ENCODE results near the gene NDEL1.

The NDEL1 gene

GRCh38 chr17:8506145-8506544 is 70.5 kb downstream of the NDEL1 start:
- H3K9me3 ChIP-seq (ENCODE audit: control insufficient read depth in 2 of 2, low read length in 2 of 2) = no peaks in the 10 kb centered on the region
- no peak overlapping the region for H3K9ac ChIP-seq (ENCODE audit: low read depth in 1 of 2, low read length in 2 of 2)
- no peaks in the 10 kb centered on the region for H3K4me1 ChIP-seq (ENCODE audit: control insufficient read depth in 2 of 2, insufficient read depth in 2 of 2, low read length in 2 of 2)
- H3K4me3 ChIP-seq (ENCODE audit: low read length in 2 of 2) = no peak overlapping the region
- H3K27ac ChIP-seq (ENCODE audit: low read depth in 2 of 2, low read length in 2 of 2) = no peak overlapping the region
- no peaks in the 10 kb centered on the region for H3K27me3 ChIP-seq (ENCODE audit: control insufficient read depth in 2 of 2, insufficient read depth in 2 of 2, low read length in 2 of 2)
- H3K36me3 ChIP-seq (ENCODE audit: control insufficient read depth in 2 of 2, insufficient read depth in 2 of 2, low read length in 2 of 2) = no peaks in the 10 kb centered on the region

DNA sequence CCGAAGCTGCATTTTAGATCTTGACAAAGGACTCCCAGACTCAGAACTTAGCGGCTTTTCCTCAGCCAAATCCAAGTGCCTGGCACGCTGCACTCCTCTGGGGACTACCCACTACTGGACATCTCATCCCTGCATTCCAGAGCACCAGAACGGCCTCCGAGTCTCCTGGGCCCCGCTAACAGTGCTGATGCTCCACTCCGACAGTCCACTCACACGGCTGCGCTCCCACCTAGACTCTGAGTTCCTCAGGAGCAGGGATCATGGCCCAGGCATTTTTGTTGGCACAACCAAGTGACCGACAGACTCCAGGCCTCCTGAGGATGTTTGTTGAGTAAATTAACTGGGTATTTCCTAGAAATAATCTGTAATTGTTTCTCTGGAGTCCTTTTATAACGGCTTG is 79.1 kb downstream of the NDEL1 start:
- no peaks in the 10 kb centered on the region for H3K27me3 ChIP-seq (ENCODE audit: control insufficient read depth in 2 of 2, insufficient read depth in 2 of 2, low read length in 2 of 2)
- peaks cover 0 to 4% of the 10 kb centered on the region in 2 donors for H3K36me3 ChIP-seq (ENCODE audit: control insufficient read depth in 2 of 2, insufficient read depth in 2 of 2, low read length in 2 of 2)
- H3K9ac ChIP-seq (ENCODE audit: low read depth in 1 of 2, low read length in 2 of 2) = no peak overlapping the region
- no peaks in the 10 kb centered on the region for H3K4me1 ChIP-seq (ENCODE audit: control insufficient read depth in 2 of 2, insufficient read depth in 2 of 2, low read length in 2 of 2)
- no peak overlapping the region for H3K27ac ChIP-seq (ENCODE audit: low read depth in 2 of 2, low read length in 2 of 2)
- no peaks in the 10 kb centered on the region for H3K9me3 ChIP-seq (ENCODE audit: control insufficient read depth in 2 of 2, low read length in 2 of 2)
- H3K4me3 ChIP-seq (ENCODE audit: low read length in 2 of 2) = no peak overlapping the region

Measured in mucosa of rectum (tissue), 2 donors.